Measurements from ENCODE around the gene VGLL2. TPM values are rescaled to one million over a fixed set of nuclear protein-coding genes. Genes with fewer than 3 reads are reported as not detected.

The VGLL2 gene
- total and polyA plus RNA-seq, 2 donors (not counting 1 experiment from before 2014, with no cell fraction given), result not detected

- peaks cover 29% of the 10 kb centered on the region for H3K27me3 ChIP-seq (ENCODE audit: control insufficient read depth, insufficient read depth, low read length)
- H3K4me2 ChIP-seq (ENCODE audit: extremely low read depth, insufficient read depth, low read length), result no peak overlapping the region
Measured at GRCh38 chr6:117272891-117273290, 7.5 kb downstream of the VGLL2 start.

GRCh38 chr6:117275205-117275604, 9.8 kb downstream of the VGLL2 start:
- Histone ChIP-seq H3K9me3 (ENCODE audit: control insufficient read depth, insufficient read depth, low read depth, low read length) (no peaks in the 10 kb centered on the region), H3K4me3 (replicated peaks in 1 of 4; ENCODE audit: control extremely low read depth in 1 of 4, insufficient read depth in 1 of 4, low read depth in 3 of 4, low read length in 4 of 4) (no peak overlapping the region), H2AFZ (ENCODE audit: low read length) (no peak overlapping the region), H3K4me1 (ENCODE audit: control insufficient read depth, extremely low read depth, insufficient read depth, low read length) (no peaks in the 10 kb centered on the region), H3K4me2 (ENCODE audit: extremely low read depth, insufficient read depth, low read length) (no peak overlapping the region), H3K27ac (ENCODE audit: insufficient read depth, low read length) (no peak overlapping the region), H3K9ac (ENCODE audit: insufficient read depth, low read length) (no peak overlapping the region), H3K36me3 (ENCODE audit: control insufficient read depth, insufficient read depth, low read length) (no peaks in the 10 kb centered on the region), H3K79me2 (ENCODE audit: control insufficient read depth, insufficient read depth, low read length) (no peaks in the 10 kb centered on the region), H4K20me1 (ENCODE audit: control insufficient read depth, extremely low read depth, insufficient read depth, low read length) (no peaks in the 10 kb centered on the region), H3K27me3 (ENCODE audit: control insufficient read depth, insufficient read depth, low read length) (peaks cover 7% of the 10 kb centered on the region)
- no peak for DNase-seq (ENCODE audit: low read depth in 2 of 2)
- TF ChIP-seq EZH2 (IDR thresholded peaks at IDR 0.05; ENCODE audit: low read length, missing control alignments), result no peak
- TF ChIP-seq CTCF (conservative IDR thresholded peaks at IDR 0.05 in 1 of 2, IDR thresholded peaks at IDR 0.05 in 1 of 2; ENCODE audit: low read depth in 1 of 2, low read length in 2 of 2), result no peak

More at GRCh38 chr6:117272891-117273290, 7.5 kb downstream of the VGLL2 start:
- Histone ChIP-seq H2AFZ (ENCODE audit: low read length) (no peak overlapping the region), H3K4me3 (replicated peaks in 1 of 4; ENCODE audit: control extremely low read depth in 1 of 4, insufficient read depth in 1 of 4, low read depth in 3 of 4, low read length in 4 of 4) (no peak overlapping the region), H3K9me3 (ENCODE audit: control insufficient read depth, insufficient read depth, low read depth, low read length) (no peaks in the 10 kb centered on the region), H4K20me1 (ENCODE audit: control insufficient read depth, extremely low read depth, insufficient read depth, low read length) (no peaks in the 10 kb centered on the region), H3K79me2 (ENCODE audit: control insufficient read depth, insufficient read depth, low read length) (no peaks in the 10 kb centered on the region), H3K36me3 (ENCODE audit: control insufficient read depth, insufficient read depth, low read length) (no peaks in the 10 kb centered on the region), H3K9ac (ENCODE audit: insufficient read depth, low read length) (no peak overlapping the region), H3K27ac (ENCODE audit: insufficient read depth, low read length) (no peak overlapping the region), H3K4me1 (ENCODE audit: control insufficient read depth, extremely low read depth, insufficient read depth, low read length) (no peaks in the 10 kb centered on the region)
- no peak for DNase-seq (ENCODE audit: low read depth in 2 of 2)
- no peak for TF ChIP-seq CTCF (conservative IDR thresholded peaks at IDR 0.05 in 1 of 2, IDR thresholded peaks at IDR 0.05 in 1 of 2; ENCODE audit: low read depth in 1 of 2, low read length in 2 of 2)
- no peak for TF ChIP-seq EZH2 (IDR thresholded peaks at IDR 0.05; ENCODE audit: low read length, missing control alignments)

- DNase-seq (ENCODE audit: low read depth in 2 of 2), result no peak
- H3K27me3 ChIP-seq (ENCODE audit: control insufficient read depth, insufficient read depth, low read length), result peaks cover 4% of the 10 kb centered on the region
- TF ChIP-seq CTCF (conservative IDR thresholded peaks at IDR 0.05 in 1 of 2, IDR thresholded peaks at IDR 0.05 in 1 of 2; ENCODE audit: low read depth in 1 of 2, low read length in 2 of 2) (no peak), EZH2 (IDR thresholded peaks at IDR 0.05; ENCODE audit: low read length, missing control alignments) (no peak)
- no peak overlapping the region for H2AFZ ChIP-seq (ENCODE audit: low read length)
- no peaks in the 10 kb centered on the region for H3K36me3 ChIP-seq (ENCODE audit: control insufficient read depth, insufficient read depth, low read length)
- no peak overlapping the region for H3K4me2 ChIP-seq (ENCODE audit: extremely low read depth, insufficient read depth, low read length)
- no peaks in the 10 kb centered on the region for H3K4me1 ChIP-seq (ENCODE audit: control insufficient read depth, extremely low read depth, insufficient read depth, low read length)
- H3K27ac ChIP-seq (ENCODE audit: insufficient read depth, low read length), result no peak overlapping the region
- H3K9ac ChIP-seq (ENCODE audit: insufficient read depth, low read length), result no peak overlapping the region
- no peaks in the 10 kb centered on the region for H4K20me1 ChIP-seq (ENCODE audit: control insufficient read depth, extremely low read depth, insufficient read depth, low read length)
- H3K79me2 ChIP-seq (ENCODE audit: control insufficient read depth, insufficient read depth, low read length), result no peaks in the 10 kb centered on the region
- H3K9me3 ChIP-seq (ENCODE audit: control insufficient read depth, insufficient read depth, low read depth, low read length), result no peaks in the 10 kb centered on the region
- H3K4me3 ChIP-seq (replicated peaks in 1 of 4; ENCODE audit: control extremely low read depth in 1 of 4, insufficient read depth in 1 of 4, low read depth in 3 of 4, low read length in 4 of 4), result no peak overlapping the region
Measured at GRCh38 chr6:117275711-117276110, 10.4 kb downstream of the VGLL2 start.
